ENCODE measurements around the gene PPFIBP2. TPM values are rescaled to one million over a fixed set of nuclear protein-coding genes. Genes with fewer than 3 reads are reported as not detected.

Gene PPFIBP2
- total RNA-seq, 4 donors from 2014 or later, result 7.5 to 12.5 (median 10.0) TPM

- Histone ChIP-seq H3K36me3 (no peaks in the 10 kb centered on the region), H3K27me3 (no peaks in the 10 kb centered on the region), H3K4me3 (no peak overlapping the region), H3K4me1 (no peaks in the 10 kb centered on the region), H3K9me3 (no peaks in the 10 kb centered on the region), H3K27ac (replicated peaks in 1 of 4) (no peak overlapping the region)
- intact Hi-C loops (cut with DNase I), result no loop called here
- no peak for TF ChIP-seq POLR2A (IDR thresholded peaks at IDR 0.05; ENCODE audit: low read depth)
- TF ChIP-seq EP300 (IDR thresholded peaks at IDR 0.05), result no peak
- TF ChIP-seq CTCF (IDR thresholded peaks at IDR 0.05), result no peak
- no peak for TF ChIP-seq POLR2AphosphoS5 (IDR thresholded peaks at IDR 0.05)
- DNase-seq (ENCODE audit: extremely low spot score), result no peak
- WGBS, result no CpG with 5 or more reads among the region's 1 CpG
These were observed 40.1 kb upstream of the PPFIBP2 start for GRCh38 chr11:7473717-7474116.

GRCh38 chr11:7480113-7480512 lies 33.7 kb upstream of the PPFIBP2 start:
- 63% methylated on average over 2 of the region's 2 CpGs for WGBS
- TF ChIP-seq EP300 (IDR thresholded peaks at IDR 0.05), result no peak
- no peak for TF ChIP-seq POLR2A (IDR thresholded peaks at IDR 0.05; ENCODE audit: low read depth)
- TF ChIP-seq POLR2AphosphoS5 (IDR thresholded peaks at IDR 0.05), result no peak
- TF ChIP-seq CTCF (IDR thresholded peaks at IDR 0.05), result no peak
- Histone ChIP-seq H3K4me1 (peaks cover 0 to 7% (median 0%) of the 10 kb centered on the region in 4 donors), H3K36me3 (no peaks in the 10 kb centered on the region), H3K4me3 (no peak overlapping the region), H3K9me3 (no peaks in the 10 kb centered on the region), H3K27me3 (no peaks in the 10 kb centered on the region), H3K27ac (replicated peaks in 1 of 4) (no peak overlapping the region)
- intact Hi-C loops (cut with DNase I), result no loop called here
- DNase-seq (ENCODE audit: extremely low spot score), result no peak

GRCh38 chr11:7484131-7484530 lies 29.7 kb upstream of the PPFIBP2 start:
- 74% methylated on average over 3 of the region's 3 CpGs for WGBS
- H3K9me3 ChIP-seq, result no peaks in the 10 kb centered on the region
- no peak for TF ChIP-seq POLR2A (IDR thresholded peaks at IDR 0.05; ENCODE audit: low read depth)
- TF ChIP-seq CTCF (IDR thresholded peaks at IDR 0.05), result no peak
- TF ChIP-seq EP300 (IDR thresholded peaks at IDR 0.05), result no peak
- no peak for TF ChIP-seq POLR2AphosphoS5 (IDR thresholded peaks at IDR 0.05)
- no peak overlapping the region for H3K27ac ChIP-seq (replicated peaks in 1 of 4)
- no peak for DNase-seq (ENCODE audit: extremely low spot score)
- no peaks in the 10 kb centered on the region for H3K27me3 ChIP-seq
- H3K4me3 ChIP-seq, result no peak overlapping the region
- intact Hi-C loops (cut with DNase I), result no loop called here
- H3K4me1 ChIP-seq, result peaks cover 0 to 7% (median 2%) of the 10 kb centered on the region in 4 donors
- peaks cover 0 to 7% (median 0%) of the 10 kb centered on the region in 4 donors for H3K36me3 ChIP-seq

GRCh38 chr11:7484645-7485044 lies 29.2 kb upstream of the PPFIBP2 start:
- Histone ChIP-seq H3K36me3 (peaks cover 0 to 7% (median 0%) of the 10 kb centered on the region in 4 donors), H3K9me3 (no peaks in the 10 kb centered on the region), H3K27me3 (no peaks in the 10 kb centered on the region), H3K4me1 (peaks cover 0 to 7% (median 2%) of the 10 kb centered on the region in 4 donors), H3K27ac (replicated peaks in 1 of 4) (peak overlapping the region in 3 of 4 donors; percentile 24 to 66 (median 45)), H3K4me3 (peak overlapping the region in 2 of 4 donors; percentile 40 to 47)
- WGBS, result 62% methylated on average over 3 of the region's 3 CpGs
- no peak for DNase-seq (ENCODE audit: extremely low spot score)
- intact Hi-C loops (cut with DNase I), result no loop called here
- TF ChIP-seq POLR2A (IDR thresholded peaks at IDR 0.05; ENCODE audit: low read depth) (no peak), POLR2AphosphoS5 (IDR thresholded peaks at IDR 0.05) (no peak), EP300 (IDR thresholded peaks at IDR 0.05) (no peak)

GRCh38 chr11:7485186-7486097 lies 28.4 kb upstream of the PPFIBP2 start, which contains the start of gene OLFML1:
OLFML1 (plus strand) TSS chr11:7485506; CDS start chr11:7485876, 370 bp downstream.
- 45% methylated on average over 12 of the region's 15 CpGs for WGBS
- Histone ChIP-seq H3K4me3 (peak within 1 kb of the TSS; percentile 40 to 51 (median 46)), H3K27me3 (no peaks in the 10 kb centered on the region), H3K4me1 (peaks cover 0 to 7% (median 2%) of the 10 kb centered on the region in 4 donors), H3K36me3 (peaks cover 0 to 7% (median 0%) of the 10 kb centered on the region in 4 donors), H3K27ac (replicated peaks in 1 of 4) (peak within 1 kb of the TSS; percentile 24 to 66 (median 50)), H3K9me3 (no peaks in the 10 kb centered on the region)
- TF ChIP-seq POLR2A (IDR thresholded peaks at IDR 0.05; ENCODE audit: low read depth), result no peak
- no peak for TF ChIP-seq CTCF (IDR thresholded peaks at IDR 0.05)
- no peak for TF ChIP-seq EP300 (IDR thresholded peaks at IDR 0.05)
- no peak for TF ChIP-seq POLR2AphosphoS5 (IDR thresholded peaks at IDR 0.05)
- intact Hi-C loops (cut with DNase I), result no loop called here
- DNase-seq (ENCODE audit: extremely low spot score), result no peak

Data from esophagus muscularis mucosa (tissue), 4 donors.